Choroid plexus epithelial cell (primary cell): ENCODE data around the gene HYCC2.
A peak's percentile ranks its signal among the peaks of the same experiment; 100 is the strongest.

Source experiments
- DNase-seq: peaks from one replicate; pipeline ENCODE4 v3.0.0-alpha.2; 2010; ENCODE audit warnings: low read depth
- H3K4me3 ChIP-seq: 2 replicates; pipeline ENCODE4 v1.5.1; 2011; ENCODE audit warnings: low read depth, mild to moderate bottlenecking, control low read depth, low read length, moderate library complexity
- CTCF ChIP-seq: conservative IDR thresholded peaks from 2 replicates; pipeline ENCODE4 v1.5.1; 2011; ENCODE audit warnings: low read depth, mild to moderate bottlenecking, control low read depth, inconsistent platforms, low read length, moderate library complexity

Gene HYCC2

GRCh38 chr2:201114846-201115245 is 43.4 kb upstream of the HYCC2 start:
- peak; percentile 62 for DNase-seq
- H3K4me3 ChIP-seq: peak overlapping the region; percentile 47
- TF ChIP-seq CTCF: no peak

GRCh38 chr2:201114350-201114749 is 42.9 kb upstream of the HYCC2 start:
- peak overlapping the region; percentile 47 for H3K4me3 ChIP-seq
- no peak for TF ChIP-seq CTCF
- no peak for DNase-seq

GRCh38 chr2:201111096-201111495 is 39.6 kb upstream of the HYCC2 start:
- DNase-seq: peak; percentile 47
- no peak for TF ChIP-seq CTCF
- no peak overlapping the region for H3K4me3 ChIP-seq

GRCh38 chr2:201110615-201111014 is 39.1 kb upstream of the HYCC2 start:
- TF ChIP-seq CTCF: no peak
- H3K4me3 ChIP-seq: no peak overlapping the region
- DNase-seq: no peak

- TF ChIP-seq CTCF: no peak
- no peak for DNase-seq
- H3K4me3 ChIP-seq: no peak overlapping the region
Measured at GRCh38 chr2:201109186-201109585, 37.7 kb upstream of the HYCC2 start.

- no peak overlapping the region for H3K4me3 ChIP-seq
- TF ChIP-seq CTCF: no peak
- DNase-seq: no peak
Measured at GRCh38 chr2:201108341-201108740, 36.9 kb upstream of the HYCC2 start.

GRCh38 chr2:201107624-201108023 is 36.2 kb upstream of the HYCC2 start:
- no peak for TF ChIP-seq CTCF
- H3K4me3 ChIP-seq: no peak overlapping the region
- no peak for DNase-seq
